Right forelimb (tissue), 1 donor: Measurements from ENCODE around the gene CDC45.
"Not testable (repeated sequence)": the region's sequence is repeated elsewhere in the genome, so short reads cannot be mapped to it uniquely, and the experiment has no call there.

Source experiments
- DNase-seq: peaks from one replicate; pipeline ENCODE4 v3.0.0-alpha.2; 2018

CDC45 gene

GRCh38 chr22:19517919-19518611 is 38.3 kb downstream of the CDC45 start:
- no peak for DNase-seq

DNA sequence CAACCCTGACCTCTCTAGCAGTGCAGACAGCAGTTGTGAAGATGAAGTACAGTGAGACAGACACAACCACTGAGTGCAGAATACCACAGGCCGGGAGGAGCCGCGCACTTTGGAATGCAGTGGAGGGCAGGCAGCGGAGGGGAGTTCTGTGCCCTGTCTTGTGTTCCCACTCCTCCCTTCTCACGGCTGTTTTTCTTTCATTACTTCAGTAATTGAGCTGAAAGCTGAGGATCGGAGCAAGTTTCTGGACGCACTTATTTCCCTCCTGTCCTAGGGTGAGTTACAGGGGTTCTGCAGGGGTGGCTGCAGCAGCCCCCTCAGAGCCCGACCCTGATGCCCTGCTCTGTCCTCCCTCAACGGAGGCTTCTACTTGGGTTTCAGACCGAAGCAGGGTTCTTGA is 38.9 kb downstream of the CDC45 start:
- DNase-seq = no peak

- no peak for DNase-seq
These were observed 39.6 kb downstream of the CDC45 start for GRCh38 chr22:19519041-19519926.

DNA sequence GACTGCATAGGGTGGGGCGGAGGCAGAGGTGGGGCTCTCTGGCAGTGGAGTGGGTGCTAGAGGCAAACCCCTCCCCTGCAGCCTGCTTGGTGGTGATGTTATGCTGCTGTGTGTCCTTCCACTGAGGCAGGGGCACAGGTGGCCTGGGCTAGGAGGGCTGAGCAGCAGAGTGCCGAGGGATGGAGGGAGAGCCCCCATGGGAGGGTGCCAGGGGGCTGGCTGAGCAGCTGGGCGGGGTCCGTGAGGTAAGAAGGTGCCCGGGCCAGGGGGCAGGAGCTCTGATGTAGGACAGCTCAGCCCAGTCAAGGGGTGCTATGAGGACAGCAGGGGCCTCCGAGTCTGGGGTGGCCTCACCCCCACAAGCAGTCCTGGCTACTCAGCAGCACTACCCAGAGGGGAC is 40.3 kb downstream of the CDC45 start:
- DNase-seq = no peak

DNA sequence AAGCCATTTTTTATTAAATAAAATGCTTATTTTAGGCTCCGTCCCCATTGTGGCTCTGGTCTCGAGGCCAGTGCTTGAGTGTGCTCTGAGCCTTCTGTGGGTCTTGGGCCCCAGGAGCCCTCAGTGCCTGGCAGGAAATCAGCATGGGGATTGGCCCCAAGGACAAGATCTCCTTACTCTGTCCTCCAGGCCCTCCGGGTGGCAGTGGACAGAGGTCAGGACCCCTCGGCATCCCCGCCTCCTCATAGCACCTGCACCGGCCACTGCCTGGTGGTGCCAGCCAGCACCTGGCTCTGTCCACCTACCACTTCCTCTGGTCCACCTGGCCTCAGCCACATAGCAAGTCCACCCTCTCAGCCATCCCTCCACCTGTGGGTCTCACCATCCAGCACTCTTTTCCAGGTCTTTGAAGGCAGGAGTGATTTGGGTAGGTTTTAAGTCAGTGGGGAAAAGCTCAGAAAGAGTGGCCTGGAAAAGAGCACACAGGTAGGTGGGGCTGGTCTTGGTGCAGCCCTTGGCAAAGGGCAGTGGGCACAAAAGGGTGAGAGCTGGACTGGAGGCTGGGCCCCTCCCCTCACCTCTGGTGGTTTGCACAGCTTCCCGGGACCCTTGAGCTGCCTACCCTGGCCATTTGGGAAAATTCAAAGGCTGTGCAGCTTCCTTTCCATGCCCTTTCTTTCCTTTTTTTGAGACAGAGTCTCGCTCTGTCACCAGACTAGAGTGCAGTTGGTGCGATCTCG is 41.0 kb downstream of the CDC45 start:
- no peak for DNase-seq

DNA sequence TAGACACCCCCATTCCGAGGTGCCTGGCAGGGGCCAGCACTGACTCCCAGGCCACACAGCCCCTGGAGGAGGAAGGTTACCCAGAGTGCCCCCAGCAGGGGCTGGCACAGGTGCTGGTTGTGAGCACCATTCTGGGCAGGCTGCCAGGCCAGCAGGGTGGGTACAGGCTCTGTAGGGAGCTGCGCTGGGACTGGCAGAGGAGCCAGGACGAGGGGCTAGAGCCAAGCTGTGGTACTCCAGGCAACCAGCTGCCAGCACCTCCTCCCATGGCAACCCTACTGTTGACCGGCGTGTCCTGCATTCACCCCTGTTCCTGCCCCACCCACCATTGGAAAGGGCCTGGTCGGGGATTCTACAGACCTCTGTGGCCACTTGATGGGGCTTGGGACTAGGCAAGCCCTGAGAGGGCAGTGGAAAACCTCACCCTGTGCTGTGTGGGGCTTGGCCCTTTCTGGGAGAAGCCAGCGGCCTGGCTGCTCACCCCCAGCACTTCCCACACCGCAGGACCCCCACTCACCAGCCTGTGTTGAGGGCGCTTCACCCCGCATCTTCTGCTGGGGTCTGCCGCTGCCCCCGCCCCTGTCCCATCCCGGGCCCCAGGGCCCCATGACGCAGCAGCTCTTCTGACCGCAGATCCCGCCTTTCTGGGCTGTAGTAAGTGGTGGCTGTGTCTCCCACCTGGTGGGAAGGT is 42.6 kb downstream of the CDC45 start:
- no peak for DNase-seq

GRCh38 chr22:19522881-19523239 is 43.1 kb downstream of the CDC45 start:
- no peak for DNase-seq

- DNase-seq = no peak
These were observed 43.8 kb downstream of the CDC45 start for GRCh38 chr22:19523240-19524169.

DNA sequence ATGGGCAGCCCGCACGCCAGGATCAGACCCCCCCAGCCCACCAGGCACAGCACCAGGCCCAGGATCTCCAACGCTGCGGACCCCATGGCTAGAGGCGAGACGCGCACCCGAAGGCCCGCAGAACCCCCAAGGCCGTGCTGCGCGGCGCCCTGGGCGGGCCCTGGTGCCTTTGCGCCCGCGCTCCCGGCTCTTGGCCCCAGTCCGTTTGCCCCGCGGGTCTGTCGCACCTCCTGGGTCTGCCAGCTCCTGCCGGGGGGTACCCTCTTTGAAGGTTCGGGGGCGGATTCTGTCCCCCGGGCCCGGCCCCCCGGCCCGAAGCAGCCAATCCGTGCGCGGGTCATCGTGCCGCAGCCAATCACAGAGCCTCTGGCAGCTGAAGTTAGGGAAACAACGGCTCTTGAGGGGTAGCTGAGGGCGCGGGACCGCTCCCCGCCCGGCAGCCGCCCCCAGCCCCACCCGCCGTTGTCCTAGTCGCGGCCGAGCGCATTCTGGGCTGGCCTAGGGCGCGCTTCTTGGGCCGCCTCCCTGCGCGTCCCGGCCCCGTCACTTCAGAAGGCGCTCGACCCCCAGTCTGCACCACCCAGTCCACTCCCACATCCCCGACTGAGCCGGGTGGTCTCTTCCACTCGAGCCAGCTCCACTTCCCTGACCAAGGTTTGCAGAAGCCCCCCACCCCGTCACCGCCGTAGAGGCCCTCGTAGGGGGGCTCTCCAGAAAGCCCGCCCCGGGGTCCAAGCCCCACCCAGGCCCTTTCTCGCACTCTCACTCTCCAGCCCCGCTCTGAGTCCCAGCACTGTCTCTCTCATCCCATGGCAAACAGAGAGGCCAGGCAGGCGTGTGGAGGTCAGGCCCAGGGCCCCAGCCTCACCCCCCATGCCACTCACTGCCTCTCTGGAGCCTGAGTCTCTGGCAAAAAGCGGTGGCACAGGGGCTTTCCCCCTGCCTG is 44.7 kb downstream of the CDC45 start, which contains the start of gene CLDN5:
Gene CLDN5, minus strand, starts transcription at position 241 of the 946 bp plus-strand sequence. Its CDS starts 155 bp downstream, at position 86.
- no peak for DNase-seq

- DNase-seq = no peak
These were observed 45.5 kb downstream of the CDC45 start for GRCh38 chr22:19525116-19525660.

DNA sequence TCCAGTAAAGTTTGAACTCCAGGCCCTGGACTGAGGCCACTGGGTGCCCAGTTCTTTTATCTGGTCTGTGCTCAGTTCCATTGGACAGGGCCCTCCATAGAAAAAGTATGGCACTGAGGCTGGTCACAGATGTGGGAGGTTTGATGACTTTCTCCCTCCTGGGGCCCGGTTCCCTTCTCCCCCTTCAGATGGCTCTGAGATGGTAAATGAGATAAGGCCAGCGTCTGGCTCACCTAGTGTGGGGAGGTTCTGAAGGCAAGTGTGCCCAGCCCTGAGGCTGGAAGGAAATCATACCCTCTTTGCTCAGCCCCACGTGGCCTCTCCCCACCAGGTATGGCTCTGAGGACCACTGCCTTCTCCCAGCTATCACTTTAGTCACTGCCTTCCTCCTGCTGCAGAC is 45.9 kb downstream of the CDC45 start:
- DNase-seq = no peak

GRCh38 chr22:19526076-19526701 is 46.5 kb downstream of the CDC45 start:
- DNase-seq = no peak

- DNase-seq = no peak
These were observed 47.0 kb downstream of the CDC45 start for GRCh38 chr22:19526702-19527111.

- DNase-seq = no peak
These were observed 47.6 kb downstream of the CDC45 start for GRCh38 chr22:19527321-19527721.

DNA sequence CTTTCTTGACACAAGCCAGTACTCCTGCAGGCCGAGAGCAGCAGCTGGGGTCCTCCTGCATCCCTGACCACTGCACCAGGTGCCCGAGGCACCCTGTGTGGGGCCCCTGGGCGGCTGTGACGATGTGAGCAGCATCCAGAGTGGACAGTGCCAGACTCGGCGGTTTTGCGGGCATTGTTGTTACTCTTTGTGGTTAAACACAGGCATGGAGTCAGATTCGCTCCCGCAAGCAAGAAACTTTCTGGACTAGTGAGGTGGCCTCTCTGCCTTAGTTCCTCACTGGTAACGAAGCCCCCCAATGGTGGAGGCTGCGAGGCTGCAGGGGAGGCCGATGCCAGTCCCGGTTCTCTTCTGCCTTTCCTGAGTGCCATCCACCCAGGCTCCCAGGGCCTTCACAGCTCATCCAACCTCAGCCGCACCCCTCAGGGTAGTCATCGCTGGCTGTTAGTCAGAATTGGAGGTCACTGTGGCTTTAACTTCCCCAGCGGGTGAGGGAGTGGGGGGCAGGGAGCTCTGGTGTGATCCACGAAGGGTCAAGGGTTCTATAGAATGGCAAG is 48.2 kb downstream of the CDC45 start:
- DNase-seq = no peak

GRCh38 chr22:19529811-19530210 is 50.1 kb downstream of the CDC45 start:
- no peak for DNase-seq

DNA sequence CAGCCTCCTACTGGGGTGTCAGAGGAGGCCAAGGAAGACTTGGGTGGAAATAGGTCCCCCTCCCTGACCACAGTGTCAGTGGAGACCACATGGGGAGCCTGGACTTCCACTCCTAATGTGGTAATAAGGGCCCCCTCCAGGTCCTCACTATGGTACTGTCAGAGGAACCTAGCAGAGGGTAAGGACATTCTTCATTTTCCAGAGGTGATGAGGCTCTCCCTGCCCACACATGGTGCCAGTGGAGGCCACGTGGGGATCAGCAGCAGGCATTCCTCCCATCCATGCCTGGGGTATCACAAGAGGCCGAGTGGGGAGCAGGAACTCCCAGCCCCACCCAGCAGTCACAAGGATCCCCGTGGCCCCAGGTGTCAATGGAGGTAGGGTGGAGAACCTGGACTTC is 51.0 kb downstream of the CDC45 start:
- no peak for DNase-seq

GRCh38 chr22:19531327-19531726 is 51.6 kb downstream of the CDC45 start:
- not testable (repeated sequence) for DNase-seq

GRCh38 chr22:19533049-19533626 is 53.4 kb downstream of the CDC45 start:
- no peak for DNase-seq
